HG03280 (cell line): Measurements from ENCODE around the gene R3HDML.
A peak's percentile ranks its signal among the peaks of the same experiment; 100 is the strongest.

Source experiments
- ATAC-seq: cut with Tn5 transposase; IDR thresholded peaks from one replicate; pipeline ENCODE4 v1.9.1; 2021; ENCODE audit warnings: mild to moderate bottlenecking, moderate library complexity; ENCODE audit not compliant: unreplicated experiment

Gene R3HDML

GRCh38 chr20:44361021-44361420 is 24.2 kb downstream of the R3HDML start:
- ATAC-seq, result no peak

GRCh38 chr20:44362466-44362940 is 25.7 kb downstream of the R3HDML start:
- ATAC-seq, result no peak

- ATAC-seq, result no peak
These were observed 27.2 kb downstream of the R3HDML start for GRCh38 chr20:44364068-44364467.

GRCh38 chr20:44364780-44365179 is 27.9 kb downstream of the R3HDML start:
- no peak for ATAC-seq

- ATAC-seq, result no peak
These were observed 30.9 kb downstream of the R3HDML start for GRCh38 chr20:44367746-44368145.

- ATAC-seq, result no peak
These were observed 33.9 kb downstream of the R3HDML start for GRCh38 chr20:44370639-44371218.

- no peak for ATAC-seq
These were observed 45.8 kb downstream of the R3HDML start for GRCh38 chr20:44382641-44383040.

GRCh38 chr20:44384423-44385027 is 47.7 kb downstream of the R3HDML start:
- ATAC-seq, result peak; percentile 52

GRCh38 chr20:44388466-44389023 is 51.7 kb downstream of the R3HDML start:
- ATAC-seq, result peak; percentile 60

- ATAC-seq, result no peak
These were observed 53.0 kb downstream of the R3HDML start for GRCh38 chr20:44389871-44390270.

GRCh38 chr20:44390280-44390679 is 53.4 kb downstream of the R3HDML start:
- ATAC-seq, result no peak

GRCh38 chr20:44392088-44392775 is 55.4 kb downstream of the R3HDML start:
- no peak for ATAC-seq

- ATAC-seq, result no peak
These were observed 56.1 kb downstream of the R3HDML start for GRCh38 chr20:44392776-44393607.

- no peak for ATAC-seq
These were observed 57.0 kb downstream of the R3HDML start for GRCh38 chr20:44393608-44394451.

- no peak for ATAC-seq
These were observed 57.5 kb downstream of the R3HDML start for GRCh38 chr20:44394452-44394701.

GRCh38 chr20:44394702-44395460 is 58.0 kb downstream of the R3HDML start:
- ATAC-seq, result no peak

GRCh38 chr20:44395461-44396340 is 58.9 kb downstream of the R3HDML start:
- no peak for ATAC-seq

- ATAC-seq, result no peak
These were observed 59.7 kb downstream of the R3HDML start for GRCh38 chr20:44396369-44397130.
